Fibroblast of lung (primary cell): ENCODE data around the gene C22orf15. TPM values are rescaled to one million over a fixed set of nuclear protein-coding genes. Genes with fewer than 3 reads are reported as not detected.

ENCODE experiments used
- DNase-seq, 2 donors: peaks; one replicate each; pipeline versions ENCODE4 v3.0.0 to v3.0.0-alpha.2; 2010; ENCODE audit warnings: low read depth in 2 of 2
- H2AFZ ChIP-seq: 2 replicates; pipeline ENCODE4 v1.5.1; 2012; ENCODE audit warnings: low read length, control low read depth, inconsistent platforms
- H3K27ac ChIP-seq: 2 replicates; pipeline ENCODE4 v1.5.1; 2011; ENCODE audit warnings: low read length, control low read depth; ENCODE audit not compliant: insufficient read depth
- H3K27me3 ChIP-seq: 2 replicates; pipeline ENCODE4 v1.5.1; 2011; ENCODE audit warnings: mild to moderate bottlenecking, low read length; ENCODE audit not compliant: control insufficient read depth, insufficient read depth
- H3K36me3 ChIP-seq: 2 replicates; pipeline ENCODE4 v1.5.1; 2011; ENCODE audit warnings: low read length; ENCODE audit not compliant: control insufficient read depth, insufficient read depth
- H3K4me1 ChIP-seq: 2 replicates; pipeline ENCODE4 v1.5.1; 2011; ENCODE audit warnings: low read length; ENCODE audit not compliant: control insufficient read depth, insufficient read depth; ENCODE audit errors: extremely low read depth
- H3K4me2 ChIP-seq: 2 replicates; pipeline ENCODE4 v1.5.1; 2011; ENCODE audit warnings: low read length, control low read depth; ENCODE audit not compliant: insufficient read depth; ENCODE audit errors: extremely low read depth
- H3K4me3 ChIP-seq, 4 experiments: fragments of 200-600 bp in 1 of 4; sonication (generic) in 1 of 4; replicated peaks in 1 of 4; 2 replicates each; pipeline ENCODE4 v1.5.1; 2011 to 2016; ENCODE audit warnings: low read length in 4 of 4, low read depth in 3 of 4, mild to moderate bottlenecking in 3 of 4, control low read depth in 2 of 4, inconsistent platforms in 1 of 4, mixed read lengths in 1 of 4; ENCODE audit not compliant: insufficient read depth in 1 of 4; ENCODE audit errors: control extremely low read depth in 1 of 4
- H3K79me2 ChIP-seq: 2 replicates; pipeline ENCODE4 v1.5.1; 2012; ENCODE audit warnings: mild to moderate bottlenecking, low read length, inconsistent platforms; ENCODE audit not compliant: control insufficient read depth, insufficient read depth
- H3K9ac ChIP-seq: 2 replicates; pipeline ENCODE4 v1.5.1; 2011; ENCODE audit warnings: mild to moderate bottlenecking, low read length, control low read depth; ENCODE audit not compliant: insufficient read depth
- H3K9me3 ChIP-seq: 2 replicates; pipeline ENCODE4 v1.5.1; 2012; ENCODE audit warnings: low read depth, low read length; ENCODE audit not compliant: control insufficient read depth, insufficient read depth
- H4K20me1 ChIP-seq: 2 replicates; pipeline ENCODE4 v1.5.1; 2011; ENCODE audit warnings: low read length; ENCODE audit not compliant: control insufficient read depth, insufficient read depth; ENCODE audit errors: extremely low read depth
- EZH2 ChIP-seq: IDR thresholded peaks from 2 replicates; pipeline ENCODE4 v1.5.1; 2012; ENCODE audit warnings: low read length, control low read depth, mild to moderate bottlenecking; ENCODE audit errors: missing control alignments
- polyA plus RNA-seq, 2 donors: library from polyadenylated mRNA; depleted of rRNA in 1 of 2; stranded (reverse) in 1 of 2; unstranded in 1 of 2; fragments of >200 nt; gene quantifications; 2 replicates each; pipeline ENCODE4 v1.2.1, GENCODE V29; 2011 to 2012; ENCODE audit warnings: missing spikeins in 1 of 2
- total RNA-seq: library from RNA; depleted of rRNA; stranded (reverse); fragments of >200 nt; gene quantifications from 2 replicates; pipeline ENCODE4 v1.2.1, GENCODE V29; 2014
- TF ChIP-seq, protein P1 (sequence below), 2 donors: IDR thresholded peaks in 1 of 2; conservative IDR thresholded peaks in 1 of 2; 1 replicate in 1 of 2; 2 replicates in 1 of 2; pipeline ENCODE4 v1.5.1; 2011 to 2012; ENCODE audit warnings: low read length in 2 of 2, control low read depth in 1 of 2, inconsistent platforms in 1 of 2, low read depth in 1 of 2, mild to moderate bottlenecking in 1 of 2

The C22orf15 gene
- total and polyA plus RNA-seq, 2 donors (not counting 1 experiment from before 2014, with no cell fraction given) = 1.4 to 2.5 TPM

DNA sequence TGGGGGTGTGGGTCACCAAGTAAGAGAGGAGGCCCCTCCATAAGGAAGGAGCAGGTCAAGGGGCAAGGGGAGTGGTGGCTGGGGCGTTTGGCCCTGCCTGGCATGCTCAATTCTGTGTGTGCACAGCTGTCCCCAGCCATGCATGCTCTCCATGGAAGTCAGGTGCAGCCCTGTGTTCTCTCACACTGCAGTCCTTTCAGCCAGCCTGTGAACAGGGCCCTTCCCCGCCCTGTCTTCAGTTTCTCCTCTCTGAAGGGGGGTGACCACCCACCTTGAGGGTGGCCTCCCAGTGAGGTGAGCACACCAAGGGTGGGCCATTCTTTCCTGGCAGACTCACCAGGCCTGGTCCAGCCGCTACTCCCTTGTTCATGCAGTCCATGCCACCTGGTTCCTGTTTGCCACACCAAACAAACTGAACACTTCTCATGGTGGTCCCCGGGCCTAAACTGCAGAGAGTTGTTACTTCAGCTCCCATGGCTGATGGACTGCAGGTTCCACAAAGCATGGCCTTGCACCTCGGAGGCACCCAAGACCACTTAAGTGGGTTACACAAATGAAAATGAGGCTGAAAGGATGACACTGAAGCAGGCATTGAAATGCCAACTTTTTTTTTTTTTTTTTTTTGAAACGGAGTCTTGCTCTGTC lies 6.7 kb downstream of the C22orf15 start:
- TF ChIP-seq, protein P1, sequence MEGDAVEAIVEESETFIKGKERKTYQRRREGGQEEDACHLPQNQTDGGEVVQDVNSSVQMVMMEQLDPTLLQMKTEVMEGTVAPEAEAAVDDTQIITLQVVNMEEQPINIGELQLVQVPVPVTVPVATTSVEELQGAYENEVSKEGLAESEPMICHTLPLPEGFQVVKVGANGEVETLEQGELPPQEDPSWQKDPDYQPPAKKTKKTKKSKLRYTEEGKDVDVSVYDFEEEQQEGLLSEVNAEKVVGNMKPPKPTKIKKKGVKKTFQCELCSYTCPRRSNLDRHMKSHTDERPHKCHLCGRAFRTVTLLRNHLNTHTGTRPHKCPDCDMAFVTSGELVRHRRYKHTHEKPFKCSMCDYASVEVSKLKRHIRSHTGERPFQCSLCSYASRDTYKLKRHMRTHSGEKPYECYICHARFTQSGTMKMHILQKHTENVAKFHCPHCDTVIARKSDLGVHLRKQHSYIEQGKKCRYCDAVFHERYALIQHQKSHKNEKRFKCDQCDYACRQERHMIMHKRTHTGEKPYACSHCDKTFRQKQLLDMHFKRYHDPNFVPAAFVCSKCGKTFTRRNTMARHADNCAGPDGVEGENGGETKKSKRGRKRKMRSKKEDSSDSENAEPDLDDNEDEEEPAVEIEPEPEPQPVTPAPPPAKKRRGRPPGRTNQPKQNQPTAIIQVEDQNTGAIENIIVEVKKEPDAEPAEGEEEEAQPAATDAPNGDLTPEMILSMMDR (conservative IDR thresholded peaks at IDR 0.05 in 1 of 2, IDR thresholded peaks at IDR 0.05 in 1 of 2; ENCODE audit: low read depth in 1 of 2, low read length in 2 of 2) = no peak
- no peak for TF ChIP-seq EZH2
- Histone ChIP-seq H3K4me2 (no peak overlapping the region), H2AFZ (no peak overlapping the region)

DNA sequence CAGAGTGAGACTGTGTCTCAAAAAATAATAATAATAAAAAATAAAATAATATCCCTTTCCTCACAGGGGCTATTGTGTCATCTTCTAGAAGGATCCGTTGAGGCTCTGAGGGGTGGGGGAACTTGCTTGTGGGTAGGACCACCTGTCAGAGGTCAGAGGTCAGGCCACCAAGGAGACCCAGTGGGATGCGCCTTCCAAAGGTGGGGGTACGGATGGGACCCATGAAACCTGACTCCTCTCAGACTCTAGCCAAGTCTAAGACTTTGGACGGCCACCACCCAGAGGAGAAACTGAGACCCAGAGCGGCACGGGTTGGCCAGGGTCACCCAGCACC lies 9.5 kb downstream of the C22orf15 start:
- DNase-seq = no peak
- peaks cover 12% of the 10 kb centered on the region for H3K4me1 ChIP-seq
- H3K9me3 ChIP-seq = no peaks in the 10 kb centered on the region
- no peaks in the 10 kb centered on the region for H3K79me2 ChIP-seq
- H3K9ac ChIP-seq = no peak overlapping the region
- TF ChIP-seq, protein P1 (conservative IDR thresholded peaks at IDR 0.05 in 1 of 2, IDR thresholded peaks at IDR 0.05 in 1 of 2; ENCODE audit: low read depth in 1 of 2, low read length in 2 of 2) = no peak
- TF ChIP-seq EZH2 = no peak
- no peaks in the 10 kb centered on the region for H4K20me1 ChIP-seq
- no peak overlapping the region for H3K27ac ChIP-seq
- H3K36me3 ChIP-seq = no peaks in the 10 kb centered on the region
- H3K4me3 ChIP-seq = peak overlapping the region in 3 of 4 experiments; percentile 30 to 44 (median 33)
- peak overlapping the region; percentile 40 for H2AFZ ChIP-seq
- H3K4me2 ChIP-seq = peak overlapping the region; percentile 52
- H3K27me3 ChIP-seq = no peaks in the 10 kb centered on the region

More for the DNA sequence above, 6.7 kb downstream of the C22orf15 start:
- DNase-seq = no peak
- Histone ChIP-seq H3K27ac (no peak overlapping the region), H4K20me1 (no peaks in the 10 kb centered on the region), H3K36me3 (no peaks in the 10 kb centered on the region), H3K4me1 (peaks cover 7% of the 10 kb centered on the region), H3K9me3 (no peaks in the 10 kb centered on the region), H3K9ac (no peak overlapping the region), H3K4me3 (no peak overlapping the region), H3K27me3 (no peaks in the 10 kb centered on the region), H3K79me2 (no peaks in the 10 kb centered on the region)

DNA sequence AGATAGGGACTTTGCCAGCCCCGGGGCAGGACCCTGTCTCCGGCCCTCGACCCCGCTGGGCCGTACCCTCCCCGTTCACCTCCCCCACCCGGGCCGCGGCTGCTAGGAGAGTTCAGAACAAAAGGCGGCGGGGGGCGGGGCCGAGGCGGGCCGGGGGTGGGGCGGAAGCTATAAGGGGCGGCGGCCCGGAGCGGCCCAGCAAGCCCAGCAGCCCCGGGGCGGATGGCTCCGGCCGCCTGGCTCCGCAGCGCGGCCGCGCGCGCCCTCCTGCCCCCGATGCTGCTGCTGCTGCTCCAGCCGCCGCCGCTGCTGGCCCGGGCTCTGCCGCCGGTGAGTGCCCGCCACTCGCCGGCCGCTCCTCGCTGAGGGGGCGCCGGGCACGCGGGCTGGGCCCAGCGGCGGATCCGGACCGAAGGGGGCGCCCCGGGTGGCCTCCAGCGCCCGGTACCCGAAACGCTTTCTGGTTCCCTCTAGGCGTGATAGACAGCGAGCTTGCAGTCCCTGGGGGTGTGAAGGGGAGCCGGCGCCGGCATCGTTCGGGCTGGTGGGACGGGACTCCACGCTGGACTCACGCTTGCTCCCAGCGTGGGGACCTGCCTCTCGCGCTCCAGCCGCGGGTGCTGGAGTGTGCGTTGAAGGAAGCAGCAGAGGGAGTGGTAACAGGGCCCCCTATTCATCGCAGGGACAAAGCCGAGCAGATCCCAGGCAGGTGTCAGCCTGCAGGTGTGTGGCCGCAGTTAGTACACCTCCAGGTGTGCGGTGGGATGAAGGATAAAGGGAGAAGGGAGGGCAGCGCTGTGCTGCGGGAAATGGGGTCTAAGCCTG lies 10.1 kb downstream of the C22orf15 start, which contains the start of gene MMP11:
MMP11 (plus strand) TSS at position 201 of the 825 bp plus-strand sequence; CDS start at position 223, 22 bp downstream.
- no peaks in the 10 kb centered on the region for H3K9me3 ChIP-seq

More for the DNA sequence above, 10.1 kb downstream of the C22orf15 start, which contains the start of gene MMP11:
- peak; percentile 26 for TF ChIP-seq EZH2
- TF ChIP-seq, protein P1 (conservative IDR thresholded peaks at IDR 0.05 in 1 of 2, IDR thresholded peaks at IDR 0.05 in 1 of 2; ENCODE audit: low read depth in 1 of 2, low read length in 2 of 2) = no peak
- Histone ChIP-seq H2AFZ (peak within 1 kb of the TSS; percentile 40), H3K4me2 (peak within 1 kb of the TSS; percentile 70), H4K20me1 (no peaks in the 10 kb centered on the region), H3K27me3 (no peaks in the 10 kb centered on the region), H3K27ac (no peak within 1 kb of the TSS), H3K4me1 (peaks cover 12% of the 10 kb centered on the region), H3K4me3 (peak within 1 kb of the TSS; percentile 27 to 55 (median 41)), H3K36me3 (no peaks in the 10 kb centered on the region), H3K9ac (peak within 1 kb of the TSS; percentile 31), H3K79me2 (no peaks in the 10 kb centered on the region)
- DNase-seq = peak in 1 of 2 donors; percentile 37
